Measurements from ENCODE around the gene HLA-DPB1. TPM values are rescaled to one million over a fixed set of nuclear protein-coding genes. Genes with fewer than 3 reads are reported as not detected.

Gene HLA-DPB1
- total RNA-seq, 1 experiment from 2014 or later = 18.3 TPM

- Mint-ChIP-seq H3K4me3 (ENCODE audit: low read depth, unreplicated experiment) (no peak overlapping the region), H3K9me3 (ENCODE audit: low read depth, unreplicated experiment) (peaks cover 7% of the 10 kb centered on the region), H3K36me3 (ENCODE audit: insufficient read depth, unreplicated experiment) (no peaks in the 10 kb centered on the region), H3K4me1 (ENCODE audit: low read depth, unreplicated experiment) (no peaks in the 10 kb centered on the region), H3K27me3 (ENCODE audit: unreplicated experiment) (peaks cover 98% of the 10 kb centered on the region), H3K27ac (ENCODE audit: unreplicated experiment) (no peak overlapping the region)
- DNase-seq = no peak
- TF ChIP-seq CTCF (IDR thresholded peaks at IDR 0.05; ENCODE audit: unreplicated experiment) = no peak
- intact Hi-C loops (cut with micrococcal nuclease; ENCODE audit: unreplicated experiment) = loop anchor here (5.0 kb wide), 1 partner anchor 113 kb away; no protein-coding TSS in a partner anchor
- no TSS peak for BruUV-seq (replicated peaks)
- CTCF ChIA-PET = interaction anchor here (1.7 to 2.0 kb wide), 2 partner anchors 48 to 124 kb away, joined by 5 to 9 read pairs; no protein-coding TSS in a partner anchor
Observed at GRCh38 chr6:33124947-33125346, 49.2 kb downstream of the HLA-DPB1 start.

- BruUV-seq (replicated peaks) = no TSS peak
- peak; percentile 69 for TF ChIP-seq CTCF (IDR thresholded peaks at IDR 0.05; ENCODE audit: unreplicated experiment)
- CTCF ChIA-PET = interaction anchor here (0.6 to 2.0 kb wide), 16 partner anchors 9 to 126 kb away, joined by 3 to 12 read pairs (median 4); partner anchors contain the start of genes HLA-DPB1 and RING1
- Mint-ChIP-seq H3K9me3 (ENCODE audit: low read depth, unreplicated experiment) (peaks cover 7% of the 10 kb centered on the region), H3K4me3 (ENCODE audit: low read depth, unreplicated experiment) (no peak overlapping the region), H3K27ac (ENCODE audit: unreplicated experiment) (no peak overlapping the region), H3K27me3 (ENCODE audit: unreplicated experiment) (peaks cover 98% of the 10 kb centered on the region), H3K36me3 (ENCODE audit: insufficient read depth, unreplicated experiment) (no peaks in the 10 kb centered on the region), H3K4me1 (ENCODE audit: low read depth, unreplicated experiment) (no peaks in the 10 kb centered on the region)
- intact Hi-C loops (cut with micrococcal nuclease; ENCODE audit: unreplicated experiment) = loop anchor here (5.0 kb wide), 1 partner anchor 114 kb away; no protein-coding TSS in a partner anchor
- DNase-seq = peak; percentile 85
Observed at GRCh38 chr6:33126101-33126714, 50.4 kb downstream of the HLA-DPB1 start.

GRCh38 chr6:33128318-33128717, 52.5 kb downstream of the HLA-DPB1 start:
- intact Hi-C loops (cut with micrococcal nuclease; ENCODE audit: unreplicated experiment) = loop anchor here (5.0 kb wide), 1 partner anchor 116 kb away; no protein-coding TSS in a partner anchor

GRCh38 chr6:33132081-33132524, 56.3 kb downstream of the HLA-DPB1 start:
- DNase-seq = no peak
- H3K9me3 Mint-ChIP-seq (ENCODE audit: low read depth, unreplicated experiment) = no peaks in the 10 kb centered on the region
- H3K27ac Mint-ChIP-seq (ENCODE audit: unreplicated experiment) = no peak overlapping the region
- peaks cover 97% of the 10 kb centered on the region for H3K27me3 Mint-ChIP-seq (ENCODE audit: unreplicated experiment)
- no peaks in the 10 kb centered on the region for H3K36me3 Mint-ChIP-seq (ENCODE audit: insufficient read depth, unreplicated experiment)
- CTCF ChIA-PET = interaction anchor here (0.6 kb wide), 1 partner anchor 109 kb away, joined by 7 read pairs; no protein-coding TSS in a partner anchor
- intact Hi-C loops (cut with micrococcal nuclease; ENCODE audit: unreplicated experiment) = no loop called here
- no peak overlapping the region for H3K4me3 Mint-ChIP-seq (ENCODE audit: low read depth, unreplicated experiment)
- H3K4me1 Mint-ChIP-seq (ENCODE audit: low read depth, unreplicated experiment) = no peaks in the 10 kb centered on the region
- TF ChIP-seq CTCF (IDR thresholded peaks at IDR 0.05; ENCODE audit: unreplicated experiment) = no peak
- BruUV-seq (replicated peaks) = no TSS peak

More at GRCh38 chr6:33128318-33128717, 52.5 kb downstream of the HLA-DPB1 start:
- Mint-ChIP-seq H3K27me3 (ENCODE audit: unreplicated experiment) (peaks cover 100% of the 10 kb centered on the region), H3K27ac (ENCODE audit: unreplicated experiment) (no peak overlapping the region), H3K9me3 (ENCODE audit: low read depth, unreplicated experiment) (peaks cover 6% of the 10 kb centered on the region), H3K36me3 (ENCODE audit: insufficient read depth, unreplicated experiment) (no peaks in the 10 kb centered on the region), H3K4me3 (ENCODE audit: low read depth, unreplicated experiment) (no peak overlapping the region), H3K4me1 (ENCODE audit: low read depth, unreplicated experiment) (no peaks in the 10 kb centered on the region)
- DNase-seq = no peak
- CTCF ChIA-PET = interaction anchor here (0.6 to 1.0 kb wide), 2 partner anchors 8 to 39 kb away, joined by 3 to 7 read pairs; no protein-coding TSS in a partner anchor
- BruUV-seq (replicated peaks) = no TSS peak
- TF ChIP-seq CTCF (IDR thresholded peaks at IDR 0.05; ENCODE audit: unreplicated experiment) = no peak
